ENCODE results near the gene ZFP91.
"Not testable (repeated sequence)": the region's sequence is repeated elsewhere in the genome, so short reads cannot be mapped to it uniquely, and the experiment has no call there.

Gene ZFP91

GRCh38 chr11:58562375-58562800, 16.5 kb upstream of the ZFP91 start:
- no peak for TF ChIP-seq CTCF (conservative IDR thresholded peaks at IDR 0.05; ENCODE audit: low read depth, low read length)
- peak; percentile 23 for DNase-seq (ENCODE audit: low read depth)
- H3K4me3 ChIP-seq (ENCODE audit: low read depth, low read length): no peak overlapping the region

- TF ChIP-seq CTCF (conservative IDR thresholded peaks at IDR 0.05; ENCODE audit: low read depth, low read length): no peak
- DNase-seq (ENCODE audit: low read depth): no peak
- H3K4me3 ChIP-seq (ENCODE audit: low read depth, low read length): no peak overlapping the region
These were observed 14.6 kb upstream of the ZFP91 start for GRCh38 chr11:58564231-58564630.

DNA sequence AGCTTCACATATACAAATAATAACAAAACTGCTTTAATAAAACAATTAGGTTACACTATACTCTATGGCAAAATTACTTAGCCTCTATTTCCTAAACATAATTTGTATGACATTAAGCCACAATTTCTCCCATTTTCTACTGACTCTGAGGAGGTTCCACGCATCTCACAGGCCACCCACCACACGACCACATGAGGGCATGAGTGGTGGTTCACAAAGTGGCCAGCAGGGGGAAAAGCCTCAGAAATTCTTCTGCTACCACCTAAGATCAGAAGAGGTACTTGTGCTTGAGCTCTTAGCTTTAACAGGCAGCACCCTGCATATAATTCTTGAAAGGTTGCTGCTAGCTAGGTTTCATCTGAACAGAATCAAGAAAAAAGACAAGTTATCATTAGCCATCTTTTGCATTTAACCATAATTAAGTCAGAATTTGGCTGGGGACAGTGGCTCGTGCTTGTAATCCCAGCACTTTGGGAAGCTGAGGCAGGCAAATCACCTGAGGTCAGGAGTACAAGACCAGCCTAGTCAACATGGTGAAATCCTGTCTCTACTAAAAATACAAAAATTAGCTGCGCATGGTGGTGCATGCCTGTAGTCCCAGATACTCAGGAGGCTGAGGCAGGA, 10.9 kb upstream of the ZFP91 start:
- peak; percentile 78 for DNase-seq (ENCODE audit: low read depth)
- H3K4me3 ChIP-seq (ENCODE audit: low read depth, low read length): no peak overlapping the region
- peak; percentile 98 for TF ChIP-seq CTCF (conservative IDR thresholded peaks at IDR 0.05; ENCODE audit: low read depth, low read length)

GRCh38 chr11:58572906-58573305, 6.0 kb upstream of the ZFP91 start:
- not testable (repeated sequence) for H3K4me3 ChIP-seq (ENCODE audit: low read depth, low read length)

DNA sequence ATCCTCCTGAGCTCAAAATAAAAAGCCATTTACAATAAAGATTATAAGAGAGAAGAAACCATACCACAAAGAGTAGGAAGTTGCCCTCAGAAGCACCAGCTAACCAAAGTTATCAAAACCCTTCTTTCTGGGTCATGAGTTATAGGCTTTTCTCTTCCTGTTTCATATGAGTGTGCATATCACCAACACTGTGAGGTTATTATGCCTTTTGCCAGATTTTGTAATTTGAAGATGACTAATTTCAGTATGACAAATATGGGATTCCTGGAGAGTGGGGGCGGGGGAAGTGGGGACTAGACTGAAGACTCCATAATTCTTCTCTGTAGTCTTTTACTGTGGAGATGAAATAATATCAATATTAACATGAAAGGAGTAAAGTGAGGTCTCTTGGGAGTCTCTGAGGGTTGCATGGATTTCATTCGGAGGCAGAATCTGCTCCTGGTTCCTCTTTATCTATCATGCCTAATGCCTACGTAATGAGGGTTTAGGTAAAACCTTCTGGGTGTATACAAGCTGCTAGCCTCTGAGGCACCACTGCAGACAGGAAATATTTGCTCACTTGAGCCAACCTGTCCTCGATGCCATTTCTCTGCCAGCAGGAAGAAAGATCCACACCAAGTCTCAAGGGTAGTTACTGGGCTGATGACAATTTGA, 5.3 kb upstream of the ZFP91 start:
- peak; percentile 86 for DNase-seq (ENCODE audit: low read depth)
- no peak for TF ChIP-seq CTCF (conservative IDR thresholded peaks at IDR 0.05; ENCODE audit: low read depth, low read length)
- peak overlapping the region; percentile 6 for H3K4me3 ChIP-seq (ENCODE audit: low read depth, low read length)

More at GRCh38 chr11:58572906-58573305, 6.0 kb upstream of the ZFP91 start:
- not testable (repeated sequence) for DNase-seq (ENCODE audit: low read depth)

DNA sequence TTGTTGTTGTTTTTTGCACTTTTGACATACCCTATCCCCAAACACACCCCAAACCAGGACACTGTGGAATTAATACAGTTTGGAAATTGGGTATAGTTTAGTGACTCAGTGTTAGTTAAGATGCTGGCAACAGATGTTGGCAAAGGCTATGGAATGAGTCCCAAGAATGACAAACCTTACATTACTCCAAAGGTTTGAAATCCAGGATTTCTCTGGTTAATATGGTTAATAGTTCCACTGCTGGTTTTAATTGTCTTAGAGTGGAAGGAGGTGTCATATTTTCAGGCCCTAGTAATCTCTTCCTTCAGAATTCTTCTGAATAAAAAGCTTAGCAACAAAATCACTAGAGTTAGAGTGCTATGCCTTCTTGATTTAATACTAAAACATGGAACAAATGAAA, 4.0 kb upstream of the ZFP91 start:
- no peak overlapping the region for H3K4me3 ChIP-seq (ENCODE audit: low read depth, low read length)

More for the DNA sequence above, 4.0 kb upstream of the ZFP91 start:
- peak; percentile 10 for DNase-seq (ENCODE audit: low read depth)
- no peak for TF ChIP-seq CTCF (conservative IDR thresholded peaks at IDR 0.05; ENCODE audit: low read depth, low read length)

All from choroid plexus epithelial cell (primary cell).